ENCODE results near the gene DYNLT2.

Gene DYNLT2

DNA sequence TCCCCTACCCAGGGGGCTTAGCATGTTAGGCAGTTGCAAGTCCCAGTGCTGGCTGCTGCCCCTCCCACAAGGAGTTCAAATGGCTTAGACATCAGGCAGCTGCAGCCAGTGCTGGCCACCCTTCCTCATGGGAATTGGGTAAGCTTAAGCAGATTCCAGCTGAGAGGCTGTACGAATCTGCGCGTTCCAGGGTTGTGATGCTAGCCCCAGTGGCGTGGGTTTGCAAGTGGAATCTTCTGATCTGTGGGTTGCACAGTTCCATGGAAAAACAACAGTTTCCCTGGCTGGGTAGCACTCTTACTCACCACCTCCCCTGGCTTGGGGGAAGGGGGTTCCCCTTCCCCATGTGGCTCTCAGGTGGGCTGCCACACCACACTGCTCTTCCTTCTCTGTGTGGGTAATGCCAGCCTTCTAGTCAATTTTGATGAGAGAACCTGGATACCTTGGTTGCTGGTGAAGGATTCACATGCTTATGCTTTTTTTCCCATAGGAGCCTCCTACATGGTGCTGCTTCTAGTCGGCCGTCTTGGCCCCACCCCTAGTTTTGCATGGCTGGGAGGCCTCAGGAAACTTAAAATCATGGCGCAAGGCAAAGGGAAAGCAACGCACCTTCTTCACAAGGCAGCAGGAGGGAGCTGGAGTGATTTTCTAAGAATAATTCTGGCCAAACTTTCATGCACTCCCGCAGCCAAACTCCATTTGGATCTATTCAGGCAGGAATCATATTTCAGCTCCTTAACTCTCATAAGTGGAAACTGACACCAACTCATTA lies 13.0 kb downstream of the DYNLT2 start:
- DNase-seq (ENCODE audit: low read depth), result no peak

DNA sequence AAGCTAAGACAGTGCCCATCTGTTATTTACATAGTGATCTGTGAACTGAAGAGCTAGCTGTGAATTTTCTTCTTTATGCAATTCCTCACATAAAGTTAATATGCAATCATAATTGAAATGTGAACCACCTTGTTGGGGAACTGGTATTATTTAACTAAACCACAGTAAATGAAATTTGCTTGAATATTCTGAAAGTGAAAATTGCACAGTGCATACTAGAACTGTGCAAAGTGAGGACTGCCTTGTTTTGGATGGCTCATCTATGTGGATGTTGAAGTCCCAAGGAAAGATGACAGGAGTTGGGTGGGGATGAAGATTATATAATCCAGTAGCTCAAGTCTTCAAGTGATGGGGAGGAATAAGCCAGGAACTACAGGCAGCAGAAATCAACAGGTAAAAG lies 21.4 kb downstream of the DYNLT2 start:
- no peak for DNase-seq (ENCODE audit: low read depth)

DNA sequence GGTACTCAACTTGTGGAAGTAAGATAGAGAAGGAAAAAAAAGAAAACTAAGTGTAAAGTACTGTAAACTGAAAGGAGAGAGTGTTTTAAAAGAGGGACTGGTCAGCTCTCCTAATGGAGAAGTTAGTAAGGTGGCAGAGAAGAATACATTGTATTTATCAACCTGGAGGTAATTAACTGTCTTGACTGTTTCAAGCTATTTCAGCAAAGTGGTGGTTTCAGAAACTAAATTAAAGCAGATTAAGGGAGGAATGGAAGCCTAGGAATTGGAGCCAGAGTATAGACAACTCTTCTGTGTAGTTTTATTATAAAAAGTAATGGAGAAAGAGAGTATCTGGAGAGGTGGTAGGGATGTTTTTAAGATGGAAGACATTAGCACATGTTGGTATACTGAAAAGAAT lies 24.4 kb downstream of the DYNLT2 start:
- no peak for DNase-seq (ENCODE audit: low read depth)

DNA sequence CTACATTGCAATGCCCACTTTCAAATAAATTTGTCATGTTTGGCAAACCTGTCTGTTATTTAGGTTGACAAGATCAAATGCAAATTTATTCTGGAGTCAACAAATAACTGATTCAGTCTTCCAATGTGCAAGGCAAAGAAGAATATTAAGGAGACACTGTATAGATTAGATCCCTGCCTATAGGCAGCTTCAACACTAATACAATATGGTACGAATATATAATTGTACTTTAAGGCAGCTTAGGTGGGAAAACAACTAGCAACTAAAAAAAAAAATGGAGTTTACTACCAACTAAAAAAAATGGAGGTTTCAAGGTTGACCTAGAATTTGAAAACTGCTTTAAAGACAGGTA lies 25.3 kb downstream of the DYNLT2 start:
- DNase-seq (ENCODE audit: low read depth), result no peak

DNA sequence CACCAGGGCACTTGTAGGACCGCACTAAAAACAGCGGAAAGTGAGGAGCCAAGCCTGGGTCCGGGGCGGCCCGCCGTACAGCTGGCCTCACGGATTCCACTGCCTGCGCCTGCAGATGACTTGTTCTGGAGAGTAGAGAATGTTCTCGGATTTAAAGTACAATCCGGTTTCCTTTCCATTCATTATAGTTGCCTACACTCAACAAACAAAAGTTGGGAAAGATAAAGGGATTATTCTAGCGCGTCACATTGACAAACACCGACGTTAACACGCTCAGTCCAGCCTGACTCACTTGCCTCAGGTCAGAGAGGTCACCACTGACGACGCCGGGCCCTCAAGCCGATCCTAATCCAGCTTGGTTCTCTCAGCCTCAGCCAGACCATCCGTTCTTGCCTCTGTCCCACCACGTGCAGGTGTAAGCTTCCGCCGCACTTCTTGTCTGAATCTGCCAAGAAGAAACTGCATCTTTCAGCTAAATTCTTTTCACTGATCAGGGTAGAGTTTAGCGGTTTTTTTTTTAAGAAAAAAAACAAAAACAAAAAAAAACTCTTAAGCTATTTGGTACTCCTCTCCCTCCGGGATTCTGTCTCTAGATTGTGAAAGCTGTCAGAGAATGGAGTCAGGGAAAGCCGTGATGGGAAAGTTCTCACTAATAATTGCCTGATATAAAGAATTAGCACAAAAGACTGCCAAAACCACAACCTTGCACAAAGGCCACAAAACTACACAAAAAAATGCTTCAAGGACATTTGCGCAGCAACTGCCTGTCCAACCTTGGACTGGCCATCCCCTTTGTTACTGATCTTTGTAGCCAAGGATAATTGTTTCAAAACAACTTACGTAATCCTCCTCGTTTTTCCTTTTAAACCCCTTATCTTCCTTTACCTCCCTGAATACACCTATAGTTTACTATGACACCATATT lies 26.0 kb downstream of the DYNLT2 start:
- peak; percentile 27 for DNase-seq (ENCODE audit: low read depth)

DNA sequence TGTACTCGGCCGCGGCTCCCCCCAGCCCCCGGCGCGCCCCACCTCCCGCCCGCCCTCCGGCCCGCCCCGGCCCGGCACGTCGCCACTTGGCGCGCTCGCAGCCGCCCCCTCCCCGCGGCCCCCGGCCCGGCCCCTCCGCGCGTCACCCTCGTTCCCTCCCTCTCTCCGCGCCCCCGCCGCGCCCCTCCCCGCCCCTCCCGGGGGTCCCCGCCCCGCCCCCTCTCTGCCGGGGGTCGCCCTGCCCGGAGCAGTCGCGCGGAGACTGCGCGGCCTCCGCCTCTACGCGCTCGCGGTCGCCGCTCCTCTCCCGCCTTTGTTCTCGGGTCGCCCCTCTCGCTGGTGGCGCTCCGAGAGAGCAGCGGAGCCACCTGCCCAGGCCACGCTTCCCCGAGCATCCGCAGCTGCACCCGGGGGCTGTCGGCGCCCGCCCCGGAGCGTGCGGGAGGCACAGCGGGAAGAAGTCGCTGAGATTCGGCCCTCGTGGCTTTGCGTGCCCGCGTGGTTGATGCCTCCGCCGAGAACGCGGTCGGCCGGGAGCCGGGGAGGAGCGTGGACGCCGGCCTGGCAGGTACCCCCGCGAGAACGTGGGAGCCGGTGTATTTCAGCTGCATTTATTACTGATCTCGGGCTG lies 26.8 kb downstream of the DYNLT2 start, which contains the start of gene PHF10:
PHF10 (minus strand) TSS at position 7 of the 631 bp plus-strand sequence. CDS start 569 bp downstream, outside the sequence.
- no peak for DNase-seq (ENCODE audit: low read depth)

DNA sequence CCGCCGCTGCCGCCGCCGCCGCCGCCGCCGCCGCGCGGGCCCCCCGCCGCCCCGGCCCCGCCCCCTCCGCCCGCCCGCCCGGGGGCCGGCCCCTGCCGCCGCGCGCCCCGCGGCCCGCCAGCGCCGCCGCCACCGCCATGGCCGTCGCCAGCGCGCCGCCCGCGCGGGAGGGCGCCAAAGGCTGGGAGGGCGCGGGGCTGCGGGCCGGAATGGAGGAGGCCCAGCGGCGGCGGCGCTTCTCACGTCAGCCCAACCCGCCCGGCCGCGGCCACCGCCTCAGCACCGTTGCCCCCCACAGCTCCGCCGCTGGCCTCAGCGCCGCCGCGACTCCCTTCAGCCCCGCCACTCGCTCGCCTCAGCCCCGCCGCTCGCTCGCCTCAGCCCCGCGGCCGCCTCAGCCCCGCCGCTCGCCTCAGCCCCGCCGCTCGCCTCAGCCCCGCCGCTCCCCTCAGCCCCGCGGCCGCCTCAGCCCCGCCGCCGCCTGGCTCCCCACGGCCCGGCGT lies 27.3 kb downstream of the DYNLT2 start:
- no peak for DNase-seq (ENCODE audit: low read depth)

DNA sequence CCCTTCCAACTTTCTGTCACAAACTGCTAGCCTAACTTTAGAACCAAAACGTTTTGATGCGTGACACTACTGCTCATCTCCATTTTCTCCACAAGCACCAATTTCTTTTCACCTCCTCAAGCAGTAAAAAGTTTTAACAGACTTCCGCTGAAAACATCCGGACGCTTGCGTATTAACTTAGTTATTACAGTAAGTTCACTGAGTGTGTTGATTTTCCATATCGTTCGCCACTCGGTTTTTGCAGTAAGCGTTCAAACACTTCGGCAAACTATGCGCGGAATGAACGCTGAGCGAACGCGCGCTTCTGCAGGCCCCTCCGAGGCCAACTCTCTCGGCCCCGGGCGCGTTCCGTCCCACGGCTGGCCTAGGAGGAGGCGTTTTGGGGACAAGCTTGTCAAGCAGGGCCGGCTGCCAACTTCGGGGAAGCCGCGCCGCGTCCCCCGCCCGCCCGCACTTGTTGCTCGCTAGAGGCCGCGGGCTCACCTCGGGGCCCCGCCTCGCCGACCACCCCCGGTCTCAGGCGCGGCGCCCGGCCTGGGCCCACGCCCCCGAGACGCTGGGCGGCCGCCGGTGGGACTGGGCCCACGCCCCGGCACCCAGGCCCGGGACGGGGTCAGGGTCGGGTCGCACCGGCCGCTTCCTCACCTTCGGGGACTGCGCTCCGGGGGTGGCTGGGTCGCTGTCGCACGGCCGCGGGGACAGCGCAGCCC lies 28.0 kb downstream of the DYNLT2 start:
- peak; percentile 10 for DNase-seq (ENCODE audit: low read depth)

DNA sequence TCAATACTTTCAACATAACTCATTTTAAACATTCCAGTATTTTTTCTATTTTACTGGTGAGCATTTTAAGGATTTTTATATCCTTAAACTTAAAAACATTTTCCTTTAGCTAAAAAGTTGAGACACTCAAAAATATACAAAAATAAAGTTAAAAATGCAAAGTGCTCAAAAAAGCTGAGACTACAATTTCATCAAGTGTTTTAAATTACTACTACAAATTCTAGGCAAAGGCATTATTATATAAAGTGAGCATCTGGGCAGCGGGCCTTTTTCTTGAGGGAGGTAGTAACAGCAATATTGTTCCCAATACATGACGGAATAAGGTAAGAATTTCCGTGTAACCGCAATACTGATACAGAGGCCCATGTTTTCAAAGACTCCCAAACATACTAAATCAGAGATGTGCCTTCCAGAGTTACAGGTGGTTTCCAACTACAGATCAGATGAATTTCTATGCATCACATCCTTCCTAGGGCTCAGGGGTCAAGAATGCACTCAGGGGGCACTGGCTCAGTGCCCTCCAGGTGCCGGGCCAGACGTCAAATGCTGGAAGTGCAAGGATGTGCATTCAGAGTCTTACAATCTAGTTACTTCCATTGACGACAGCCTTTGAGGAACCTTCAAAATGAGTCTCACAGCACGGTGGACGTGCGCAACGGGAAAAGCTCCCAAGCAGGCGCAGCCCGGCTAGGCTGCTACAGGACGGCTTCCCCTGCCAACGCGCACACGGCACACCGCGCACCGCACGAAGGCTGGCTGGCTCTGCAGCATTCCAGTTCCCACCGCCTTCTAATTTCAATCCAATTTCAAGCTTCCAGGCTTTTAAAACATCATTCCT lies 28.8 kb downstream of the DYNLT2 start:
- no peak for DNase-seq (ENCODE audit: low read depth)

DNA sequence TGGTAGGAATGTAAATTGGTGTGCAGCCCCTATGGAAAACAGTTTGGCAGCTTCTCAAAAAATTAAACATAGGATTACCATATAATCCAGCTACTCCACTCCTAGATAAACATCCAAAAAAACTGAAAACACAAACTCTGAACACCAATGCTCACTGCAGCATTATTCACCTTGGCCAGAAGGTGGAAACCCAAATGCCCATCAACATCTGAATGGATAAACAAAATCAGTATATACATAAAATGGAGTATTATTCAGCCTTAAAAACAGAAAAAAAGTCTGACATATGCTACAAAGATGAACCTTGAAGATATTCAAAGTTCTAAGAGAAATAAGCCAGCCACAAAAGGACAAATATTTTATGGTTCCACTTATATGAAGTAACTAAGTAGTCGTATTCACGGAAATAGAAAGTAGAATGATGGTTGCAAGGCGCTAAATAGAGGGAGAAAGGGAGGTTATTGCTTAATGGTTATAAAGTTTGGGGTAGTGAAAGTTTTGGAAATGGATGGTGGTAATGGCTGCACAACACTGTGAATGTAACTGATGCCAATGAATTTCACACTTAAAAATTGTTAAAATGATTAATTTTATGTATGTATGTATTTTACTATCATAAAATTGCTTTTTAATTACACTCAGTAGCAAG lies 31.0 kb downstream of the DYNLT2 start:
- DNase-seq (ENCODE audit: low read depth), result no peak

DNA sequence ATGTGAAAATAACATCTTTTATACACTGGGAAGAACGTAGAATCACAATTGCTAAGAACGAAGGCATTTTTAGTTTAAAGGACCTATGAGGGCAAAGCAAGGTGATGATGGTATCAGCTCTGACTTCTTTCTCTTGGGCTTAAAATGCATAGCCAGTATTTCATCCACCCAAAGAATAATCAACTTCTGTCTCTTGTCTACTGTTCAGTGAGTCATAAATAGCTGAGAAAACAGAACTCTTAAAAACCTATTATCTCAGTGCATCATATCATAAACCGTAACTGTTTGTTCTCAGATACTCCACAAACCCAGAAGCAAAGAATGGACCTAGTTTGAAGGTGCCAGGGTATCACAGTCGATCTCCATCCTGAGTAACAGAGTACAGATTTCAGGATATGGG lies 32.3 kb downstream of the DYNLT2 start:
- no peak for DNase-seq (ENCODE audit: low read depth)

DNA sequence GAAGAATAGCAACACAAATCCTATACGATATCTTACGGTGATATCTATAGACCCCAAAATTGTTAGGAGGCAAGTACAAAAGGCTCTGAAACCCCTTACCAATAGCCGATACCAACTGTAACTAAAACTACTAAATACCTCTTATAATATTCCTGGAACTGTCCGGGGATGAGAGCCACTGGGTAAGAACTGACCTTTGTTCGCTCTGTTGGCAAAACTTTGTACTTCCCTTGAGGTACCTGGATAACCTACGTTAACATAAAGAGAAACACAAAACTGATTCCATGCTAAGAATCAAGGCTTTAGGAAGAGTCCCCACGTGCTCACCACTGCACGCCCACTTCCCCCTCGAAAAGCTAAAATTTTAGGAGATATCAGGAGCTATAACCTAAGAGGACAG lies 36.8 kb downstream of the DYNLT2 start:
- DNase-seq (ENCODE audit: low read depth), result no peak

DNA sequence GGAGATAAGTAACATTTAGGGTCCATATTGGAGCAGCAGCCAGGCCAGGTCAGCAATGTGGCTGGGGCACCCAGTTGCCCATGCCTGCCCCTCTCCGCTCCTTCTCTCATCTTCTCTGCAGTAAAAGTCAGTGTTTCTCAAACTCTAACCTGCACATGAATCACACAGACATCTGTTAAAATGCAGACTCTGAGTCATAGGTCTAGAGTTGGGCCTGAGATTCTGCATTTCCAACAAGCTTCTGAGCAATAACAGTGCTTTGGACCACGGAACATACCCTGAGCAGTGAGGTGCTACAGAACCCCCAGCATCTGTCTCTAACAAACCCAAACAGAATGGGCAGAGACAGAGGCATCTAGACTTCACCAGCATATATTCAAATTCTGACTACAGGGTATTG lies 37.2 kb downstream of the DYNLT2 start:
- no peak for DNase-seq (ENCODE audit: low read depth)

DNA sequence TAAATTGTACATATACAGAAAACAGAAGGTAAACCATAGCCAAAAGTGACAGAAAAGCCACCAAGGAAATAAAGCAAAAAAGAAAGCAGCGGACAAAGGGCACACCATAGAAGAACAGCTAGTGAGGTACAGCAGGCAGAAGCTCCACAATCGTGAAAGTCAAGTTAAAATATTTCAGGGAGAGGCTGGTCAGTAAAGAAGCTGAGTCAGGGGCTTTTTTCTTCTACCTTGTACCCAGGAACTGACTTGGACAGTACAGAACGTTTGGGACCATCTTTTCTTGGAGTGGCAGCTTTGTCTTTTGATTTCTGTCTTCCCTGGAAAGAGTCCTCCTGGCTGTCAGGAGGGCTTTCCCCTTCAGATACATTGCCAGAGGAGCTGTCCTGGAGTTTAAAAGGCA lies 41.4 kb downstream of the DYNLT2 start:
- DNase-seq (ENCODE audit: low read depth), result no peak

DNA sequence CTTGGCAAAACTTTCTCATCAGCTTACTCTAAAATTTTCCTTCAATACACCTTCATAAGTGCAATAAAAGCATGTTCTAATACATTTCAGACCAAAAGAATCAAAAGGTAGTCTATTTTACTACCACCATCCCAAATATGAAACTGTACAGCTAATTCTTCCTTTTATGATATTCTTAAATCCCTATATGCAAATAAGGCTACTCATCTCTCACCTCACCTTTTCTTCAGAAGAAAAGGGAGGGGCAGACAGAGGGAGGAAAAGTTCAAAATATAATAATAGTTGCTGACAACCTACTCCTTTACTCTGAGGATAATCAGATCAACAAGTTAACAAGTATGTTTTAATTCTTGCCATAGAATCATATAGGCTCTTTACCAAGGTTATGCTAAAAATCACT lies 42.1 kb downstream of the DYNLT2 start:
- no peak for DNase-seq (ENCODE audit: low read depth)

DNA sequence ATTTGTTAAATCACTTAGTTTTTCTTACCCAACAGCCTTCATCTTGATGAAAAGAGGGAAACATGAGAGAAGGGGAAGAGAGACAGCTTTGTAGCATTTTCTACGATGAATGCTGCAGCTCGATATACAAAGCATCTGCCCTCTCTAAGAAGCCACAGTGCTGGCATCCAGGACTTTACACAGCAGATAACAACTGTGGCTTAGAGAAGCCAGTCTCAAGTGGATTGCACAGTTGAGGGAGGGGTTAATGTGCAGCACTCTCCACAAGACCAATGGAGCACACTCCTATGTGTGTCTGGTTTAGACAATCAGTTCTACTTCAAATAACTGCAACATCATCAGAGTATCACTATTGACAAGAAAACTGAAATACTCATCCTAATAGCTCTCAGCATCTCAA lies 43.6 kb downstream of the DYNLT2 start:
- no peak for DNase-seq (ENCODE audit: low read depth)

DNA sequence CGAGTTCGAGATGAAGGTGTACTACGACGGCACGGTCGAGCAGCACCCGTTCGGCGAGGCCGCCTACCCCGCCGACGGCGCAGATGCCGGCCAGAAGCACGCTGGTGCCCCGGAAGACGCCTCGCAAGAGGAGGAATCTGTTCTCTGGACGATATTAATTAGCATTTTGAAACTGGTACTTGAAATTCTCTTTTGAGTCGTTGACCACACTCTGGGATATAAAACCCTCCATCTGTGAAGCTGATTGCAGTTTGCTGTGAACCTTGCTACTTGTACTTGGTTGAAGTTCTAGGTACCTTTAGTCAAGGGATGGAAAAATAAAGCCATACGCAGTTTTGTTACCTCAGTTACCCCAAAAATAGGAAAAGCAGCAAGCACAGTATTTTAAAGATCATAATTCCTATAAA lies 48.5 kb downstream of the DYNLT2 start:
- no peak for DNase-seq (ENCODE audit: low read depth)

DNA sequence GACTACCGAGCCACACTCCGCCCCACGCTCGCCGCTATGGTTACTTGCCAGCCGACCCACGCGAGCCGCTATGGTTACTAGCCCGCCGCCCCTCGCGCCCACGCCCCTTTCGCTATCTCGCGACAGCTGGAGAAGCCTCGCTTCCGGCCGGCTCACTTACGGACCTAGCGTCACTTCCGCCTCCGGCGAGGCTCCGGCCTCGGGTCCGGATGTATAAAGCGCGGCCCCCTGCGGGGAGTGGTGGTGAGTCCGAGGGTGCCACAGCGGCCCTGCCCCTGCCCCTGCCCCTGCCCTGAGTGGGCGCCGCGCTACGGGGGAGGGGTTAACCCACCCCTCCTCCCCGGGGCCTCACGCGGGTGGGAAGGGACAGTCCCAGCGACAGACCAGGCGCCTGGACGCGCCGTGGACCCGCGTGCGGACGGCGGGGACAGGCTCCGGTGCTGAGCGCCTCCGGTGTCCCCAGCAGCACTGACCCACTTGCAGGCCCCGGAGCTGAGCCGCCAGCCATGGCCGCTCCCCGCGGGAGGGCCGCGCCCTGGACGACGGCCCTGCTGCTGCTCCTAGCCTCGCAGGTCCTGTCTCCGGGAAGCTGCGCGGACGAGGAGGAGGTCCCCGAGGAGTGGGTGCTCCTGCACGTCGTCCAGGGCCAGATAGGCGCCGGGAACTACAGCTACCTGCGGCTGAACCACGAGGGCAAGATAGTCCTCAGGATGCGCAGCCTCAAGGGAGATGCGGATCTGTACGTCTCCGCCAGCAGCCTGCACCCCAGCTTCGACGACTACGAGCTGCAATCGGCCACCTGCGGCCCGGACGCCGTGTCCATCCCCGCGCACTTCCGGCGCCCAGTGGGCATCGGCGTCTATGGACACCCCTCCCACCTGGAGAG lies 49.2 kb downstream of the DYNLT2 start, which contains the start of the genes C6orf120 and WDR27:
C6orf120 (plus strand) TSS at position 173 of the 886 bp plus-strand sequence; CDS start at position 507, 334 bp downstream.
WDR27 (minus strand) TSS at position 76 of the 886 bp plus-strand sequence. CDS start 13,024 bp downstream, outside the sequence.
- DNase-seq (ENCODE audit: low read depth), result peak; percentile 89

DNA sequence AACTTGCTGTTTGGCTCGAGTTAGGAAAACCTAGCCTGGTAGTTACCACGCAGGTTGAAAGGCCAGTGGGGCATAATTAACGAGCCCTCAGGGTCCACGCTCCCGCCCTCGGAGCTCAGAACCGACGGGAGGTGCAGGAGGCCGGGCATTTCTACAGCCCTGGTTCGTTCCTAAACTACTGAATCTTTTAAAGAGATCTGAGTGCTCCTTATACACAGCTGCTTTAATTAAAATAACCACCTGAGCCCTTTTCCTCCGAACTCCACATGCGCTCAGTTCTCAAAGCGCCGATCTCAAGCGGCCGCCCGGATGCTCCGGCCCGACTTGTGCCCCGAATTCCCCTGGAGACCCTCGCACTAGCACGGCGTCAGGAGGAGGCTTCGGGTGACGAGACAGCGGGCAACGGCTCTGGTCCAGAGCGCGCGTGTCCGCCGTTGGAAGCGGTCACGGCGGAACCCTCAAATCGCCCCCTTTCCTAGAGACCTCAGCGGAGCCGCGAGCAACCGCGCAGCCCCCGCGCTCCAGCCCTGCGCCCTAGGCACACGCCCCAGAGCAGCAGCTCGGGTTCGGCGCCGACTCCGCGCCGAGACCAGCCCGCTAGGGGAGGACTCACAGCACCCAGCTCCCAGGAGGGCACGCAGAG lies 49.9 kb downstream of the DYNLT2 start:
- no peak for DNase-seq (ENCODE audit: low read depth)

Data from fibroblast of the conjunctiva (primary cell).